Spleen (tissue), 13 donors: ENCODE data around the gene TRPC4AP. TPM values are rescaled to one million over a fixed set of nuclear protein-coding genes. Genes with fewer than 3 reads are reported as not detected.
A peak's percentile ranks its signal among the peaks of the same experiment; 100 is the strongest.

Source experiments
- DNase-seq: peaks from one replicate; pipeline ENCODE4 v3.0.0-alpha.2; 2020
- H3K27ac ChIP-seq, 8 donors: fragments of 200-600 bp; sonication (generic) in 7 of 8; 1 replicate in 4 of 8; 2 replicates in 4 of 8; pipeline versions ENCODE4 v1.5.0 to v1.8.0; 2016 to 2021; ENCODE audit warnings: inconsistent platforms in 4 of 8, mild to moderate bottlenecking in 4 of 8, moderate library complexity in 1 of 8
- H3K27me3 ChIP-seq, 7 donors: fragments of 200-600 bp; sonication (generic) in 6 of 7; replicated peaks in 1 of 7; 1 replicate in 4 of 7; 2 replicates in 3 of 7; pipeline versions ENCODE4 v1.5.0 to v1.8.0; 2016 to 2021; ENCODE audit warnings: inconsistent platforms in 3 of 7, mild to moderate bottlenecking in 1 of 7
- H3K36me3 ChIP-seq, 6 donors: fragments of 200-600 bp; sonication (generic) in 5 of 6; 1 replicate in 4 of 6; 2 replicates in 2 of 6; pipeline versions ENCODE4 v1.5.0 to v1.8.0; 2016 to 2021; ENCODE audit warnings: inconsistent platforms in 2 of 6
- H3K4me1 ChIP-seq, 6 donors: fragments of 200-600 bp; sonication (generic) in 5 of 6; 1 replicate in 3 of 6; 2 replicates in 3 of 6; pipeline versions ENCODE4 v1.5.0 to v1.8.0; 2016 to 2021; ENCODE audit warnings: inconsistent platforms in 3 of 6
- H3K4me3 ChIP-seq, 8 donors: fragments of 200-600 bp; sonication (generic) in 7 of 8; 1 replicate in 4 of 8; 2 replicates in 4 of 8; pipeline versions ENCODE4 v1.5.0 to v1.8.0; 2016 to 2021; ENCODE audit warnings: inconsistent platforms in 4 of 8, mild to moderate bottlenecking in 4 of 8, moderate library complexity in 2 of 8
- H3K9me3 ChIP-seq, 8 donors: fragments of 200-600 bp; sonication (generic) in 7 of 8; 1 replicate in 4 of 8; 2 replicates in 4 of 8; pipeline versions ENCODE4 v1.5.0 to v1.8.0; 2016 to 2021; ENCODE audit warnings: inconsistent platforms in 4 of 8
- POLR2A ChIP-seq, 3 donors: fragments of 450-650 bp; IDR thresholded peaks; one replicate each; pipeline ENCODE4 v1.5.1; 2017; ENCODE audit warnings: antibody characterized with exemption in 3 of 3, mild to moderate bottlenecking in 1 of 3
- POLR2AphosphoS5 ChIP-seq, 3 donors: sonication (generic); formaldehyde crosslinking; IDR thresholded peaks; one replicate each; pipeline ENCODE4 v1.5.1; 2017; ENCODE audit warnings: antibody characterized with exemption in 3 of 3
- WGBS, 5 donors: extraction: QIAGEN DNeasy Blood & Tissue Kit in 3 of 5; methylation state at CpG; one replicate each; pipeline versions ENCODE4 v1.1.5 to v1.1.7; 2013 to 2018; 5-methylcytosine and 5-hydroxymethylcytosine counted together
- intact Hi-C: fragments of 100-400 bp; cut with DNase I; formaldehyde crosslinking; loops from one replicate; pipeline ENCODE4 v1.15.0; 2023; ENCODE audit warnings: low total_unique reads
- long read RNA-seq, 2 donors: transcript quantifications; one replicate each; lab custom pipeline, GENCODE V29; 2026
- polyA plus RNA-seq, 3 donors: library from polyadenylated mRNA; stranded (reverse); fragments of 200-250 nt; gene quantifications; one replicate each; pipeline ENCODE4 v1.2.1, GENCODE V29; 2013
- total RNA-seq, 7 donors: library from RNA; depleted of rRNA in 3 of 7; stranded (reverse); fragments of >200 nt in 3 of 7; fragmentation: NEBNext Ultra II Directional in 4 of 7; extraction: Animal tissue kit (Norgen Biotek cat#: 25700) in 4 of 7; gene quantifications; one replicate each; pipeline versions ENCODE4 v1.1.0 to v1.2.1, GENCODE V29; 2016 to 2021
- TF ChIP-seq, protein P1 (sequence below), 11 experiments: fragments of 200-600 bp in 7 of 11; fragments of 450-650 bp in 4 of 11; sonication (generic) in 4 of 11; IDR thresholded peaks in 8 of 11; conservative IDR thresholded peaks in 3 of 11; 1 replicate in 7 of 11; 2 replicates in 4 of 11; pipeline versions ENCODE4 v1.4.0 to v1.8.0; 2016 to 2021; ENCODE audit warnings: antibody characterized with exemption in 11 of 11, inconsistent platforms in 4 of 11, mild to moderate bottlenecking in 1 of 11
- donor health status: healthy with polysubstance abuse.
- donor health status: DM: no; HTN: no; CAD: no; lungs with moderate emphysema.
- donor health status: DM: no; HTN: no; CAD: no.
- donor health status: Bipolar disorder and iron deficiency.
- donor health status: healthy.
- donor health status: DM: no; HTN: no; CAD: no.
- donor health status: DM: yes; HTN: yes; CAD: no.

The TRPC4AP gene
- 10 to 100 TPM; 59.2 to 81.7 (median 67.1) TPM for total RNA-seq
- 10 to 100 TPM; 26.3 to 45.9 (median 34.9) TPM for polyA plus RNA-seq
- long read RNA-seq, donor 1, transcript TRPC4AP-202 (19 exons, 3,138 nt) = major isoform, 5 of 9 reads
- long read RNA-seq, donor 1, partial matches to known transcripts = 0 of 9 reads
- long read RNA-seq, donor 1, other reads (novel, unspliced or antisense) = 0 of 9 reads
- long read RNA-seq, donor 2, transcript TRPC4AP-201 (19 exons, 3,226 nt) = major isoform, 14 of 15 reads
- long read RNA-seq, donor 2, partial matches to known transcripts = 0 of 15 reads
- long read RNA-seq, donor 2, other reads (novel, unspliced or antisense) = 0 of 15 reads

DNA sequence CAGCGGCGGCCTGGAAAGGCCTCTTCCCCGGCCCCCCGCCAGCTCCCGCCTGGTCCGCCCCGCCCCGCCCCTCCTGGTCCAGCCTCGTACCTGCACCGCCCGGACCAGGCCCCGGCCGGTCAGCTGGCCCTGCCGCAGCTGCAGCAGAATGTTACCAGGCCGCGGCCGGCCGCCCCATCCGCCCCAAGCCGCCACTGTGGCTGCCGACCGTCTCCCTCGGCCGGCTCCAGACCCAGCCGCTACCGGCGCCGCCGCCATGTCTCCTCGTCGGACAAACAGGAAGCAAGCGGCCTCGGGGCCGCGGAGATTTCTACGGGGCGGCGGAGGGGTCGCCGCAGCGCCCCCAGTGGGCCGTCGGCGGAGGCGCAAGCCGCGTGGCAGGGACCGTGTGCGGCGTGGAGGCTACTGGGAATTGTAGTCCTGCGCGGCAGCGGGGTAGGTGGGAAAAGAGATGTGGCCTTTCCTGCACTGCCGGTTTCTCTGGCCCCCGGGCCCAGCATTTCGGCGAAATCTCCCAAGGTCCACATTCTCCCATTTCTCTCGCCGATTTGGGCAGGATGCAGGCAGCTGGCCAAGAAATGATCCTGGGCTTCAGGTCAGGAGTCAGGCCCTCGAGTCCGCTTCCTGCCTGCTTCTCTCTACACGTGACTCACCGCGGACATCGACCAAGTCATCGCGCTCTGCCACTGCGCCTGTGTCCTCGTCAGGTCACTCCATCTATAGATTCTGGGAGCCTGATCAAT lies at the start of gene TRPC4AP:
Gene TRPC4AP, minus strand, starts transcription at position 284 of the 743 bp plus-strand sequence. Its CDS starts 26 bp downstream, at position 258.
- TF ChIP-seq POLR2A (IDR thresholded peaks at IDR 0.05) = peak in 2 of 3 donors; percentile 61 to 66
- TF ChIP-seq, protein P1, sequence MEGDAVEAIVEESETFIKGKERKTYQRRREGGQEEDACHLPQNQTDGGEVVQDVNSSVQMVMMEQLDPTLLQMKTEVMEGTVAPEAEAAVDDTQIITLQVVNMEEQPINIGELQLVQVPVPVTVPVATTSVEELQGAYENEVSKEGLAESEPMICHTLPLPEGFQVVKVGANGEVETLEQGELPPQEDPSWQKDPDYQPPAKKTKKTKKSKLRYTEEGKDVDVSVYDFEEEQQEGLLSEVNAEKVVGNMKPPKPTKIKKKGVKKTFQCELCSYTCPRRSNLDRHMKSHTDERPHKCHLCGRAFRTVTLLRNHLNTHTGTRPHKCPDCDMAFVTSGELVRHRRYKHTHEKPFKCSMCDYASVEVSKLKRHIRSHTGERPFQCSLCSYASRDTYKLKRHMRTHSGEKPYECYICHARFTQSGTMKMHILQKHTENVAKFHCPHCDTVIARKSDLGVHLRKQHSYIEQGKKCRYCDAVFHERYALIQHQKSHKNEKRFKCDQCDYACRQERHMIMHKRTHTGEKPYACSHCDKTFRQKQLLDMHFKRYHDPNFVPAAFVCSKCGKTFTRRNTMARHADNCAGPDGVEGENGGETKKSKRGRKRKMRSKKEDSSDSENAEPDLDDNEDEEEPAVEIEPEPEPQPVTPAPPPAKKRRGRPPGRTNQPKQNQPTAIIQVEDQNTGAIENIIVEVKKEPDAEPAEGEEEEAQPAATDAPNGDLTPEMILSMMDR (IDR thresholded peaks at IDR 0.05 in 8 of 11, conservative IDR thresholded peaks at IDR 0.05 in 3 of 11) = peak; percentile 98 to 100 (median 100)
- TF ChIP-seq POLR2AphosphoS5 (IDR thresholded peaks at IDR 0.05) = peak; percentile 91 to 97 (median 93)
- no peaks in the 10 kb centered on the region for H3K27me3 ChIP-seq
- peak within 1 kb of the TSS; percentile 81 to 97 (median 91) for H3K4me3 ChIP-seq
- peak; percentile 99 for DNase-seq
- peaks cover 28 to 69% (median 56%) of the 10 kb centered on the region in 6 donors for H3K4me1 ChIP-seq
- H3K27ac ChIP-seq = peak within 1 kb of the TSS; percentile 90 to 98 (median 92)
- peaks cover 0 to 17% (median 3%) of the 10 kb centered on the region in 6 donors for H3K36me3 ChIP-seq
- intact Hi-C loops = no loop called here
- WGBS, 5 donors = 1 to 9% (median 1%) methylated on average over 13 to 69 of the region's 69 CpGs
- H3K9me3 ChIP-seq = no peaks in the 10 kb centered on the region

DNA sequence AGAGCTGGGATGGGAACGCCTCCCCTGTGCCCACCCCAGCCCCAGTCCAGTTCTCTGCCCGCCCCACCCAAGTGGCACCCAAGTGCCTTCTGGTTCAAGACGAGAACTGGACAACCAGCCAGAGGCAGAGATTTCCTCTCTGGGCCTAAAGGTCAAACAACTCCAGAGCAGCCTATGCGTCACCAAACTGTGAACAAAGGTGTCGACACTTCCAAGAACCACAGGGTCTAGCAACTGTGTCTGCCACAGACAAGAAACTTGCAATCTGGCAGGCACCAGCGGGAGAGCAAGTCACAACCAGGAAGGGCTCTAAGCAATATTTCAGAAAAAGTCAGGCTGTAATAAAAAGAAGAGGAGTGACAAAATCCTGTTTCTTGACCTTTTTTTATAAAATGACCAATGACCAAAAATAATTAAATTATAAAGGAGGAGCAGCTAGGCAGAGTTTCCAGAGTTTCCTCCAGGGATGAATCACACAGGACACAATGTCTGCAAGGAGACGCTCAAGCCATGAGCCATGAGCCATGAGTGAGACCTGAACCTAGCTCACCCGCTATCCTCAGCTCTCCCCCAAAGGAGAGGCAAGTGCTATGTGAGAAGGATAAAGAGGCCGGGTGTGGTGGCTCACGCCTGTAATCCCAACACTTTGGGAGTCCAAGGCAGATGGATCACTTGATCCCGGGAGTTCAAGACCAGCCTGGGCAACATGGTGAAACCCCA lies 43.4 kb upstream of the TRPC4AP start:
- peaks cover 0 to 100% (median 91%) of the 10 kb centered on the region in 6 donors for H3K36me3 ChIP-seq

DNA sequence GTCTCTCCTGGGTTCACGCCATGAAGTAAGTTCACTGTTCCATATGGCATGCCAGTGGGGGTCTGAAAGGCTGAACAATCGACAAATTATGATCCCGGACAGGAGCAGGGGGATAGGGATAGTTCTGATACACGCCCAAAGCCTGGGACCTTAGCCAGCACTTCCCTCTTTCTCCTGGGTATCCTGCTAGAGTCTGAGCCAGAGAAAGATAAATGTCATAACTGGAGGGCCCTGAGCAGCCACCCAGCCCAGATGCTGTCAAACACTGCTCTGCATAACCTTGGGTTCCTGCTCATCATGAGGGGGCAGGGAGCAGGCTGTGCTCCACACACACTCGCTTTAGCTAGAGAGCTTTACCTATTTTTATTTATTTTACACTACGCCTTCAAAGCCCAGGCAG lies 42.3 kb upstream of the TRPC4AP start:
- H3K27ac ChIP-seq = peak overlapping the region in 2 of 8 donors; percentile 37 to 39
- no peak overlapping the region for H3K4me3 ChIP-seq
- DNase-seq = no peak
- H3K36me3 ChIP-seq = peaks cover 0 to 100% (median 92%) of the 10 kb centered on the region in 6 donors
- H3K4me1 ChIP-seq = peaks cover 0 to 20% (median 7%) of the 10 kb centered on the region in 6 donors
- intact Hi-C loops = no loop called here
- TF ChIP-seq POLR2AphosphoS5 (IDR thresholded peaks at IDR 0.05) = no peak
- TF ChIP-seq, protein P1 (IDR thresholded peaks at IDR 0.05 in 8 of 11, conservative IDR thresholded peaks at IDR 0.05 in 3 of 11) = no peak
- TF ChIP-seq POLR2A (IDR thresholded peaks at IDR 0.05) = no peak
- H3K9me3 ChIP-seq = no peaks in the 10 kb centered on the region
- no peaks in the 10 kb centered on the region for H3K27me3 ChIP-seq
- WGBS, 5 donors = 66 to 93% (median 86%) methylated on average over 5 to 6 of the region's 6 CpGs

More for the DNA sequence above, 43.4 kb upstream of the TRPC4AP start:
- no peak overlapping the region for H3K4me3 ChIP-seq
- 84 to 93% (median 87%) methylated on average over 11 of the region's 11 CpGs for WGBS, 5 donors
- H3K9me3 ChIP-seq = no peaks in the 10 kb centered on the region
- intact Hi-C loops = no loop called here
- no peak overlapping the region for H3K27ac ChIP-seq
- peaks cover 0 to 21% (median 6%) of the 10 kb centered on the region in 6 donors for H3K4me1 ChIP-seq
- H3K27me3 ChIP-seq = no peaks in the 10 kb centered on the region
- DNase-seq = no peak
- TF ChIP-seq, protein P1 (IDR thresholded peaks at IDR 0.05 in 8 of 11, conservative IDR thresholded peaks at IDR 0.05 in 3 of 11) = no peak
- TF ChIP-seq POLR2AphosphoS5 (IDR thresholded peaks at IDR 0.05) = no peak
- TF ChIP-seq POLR2A (IDR thresholded peaks at IDR 0.05) = no peak
